ENCODE results near the gene LY6G6F.
A peak's percentile ranks its signal among the peaks of the same experiment; 100 is the strongest.

LY6G6F gene

GRCh38 chr6:31663126-31663960 lies 43.3 kb upstream of the LY6G6F start:
- Histone ChIP-seq H3K27me3 (ENCODE audit: control insufficient read depth in 1 of 2, insufficient read depth in 2 of 2, low read length in 2 of 2) (no peaks in the 10 kb centered on the region), H3K4me3 (ENCODE audit: low read length in 2 of 2) (peak overlapping the region; percentile 83 to 95), H3K9ac (ENCODE audit: low read length in 2 of 2) (peak overlapping the region; percentile 94 to 95), H3K36me3 (ENCODE audit: control insufficient read depth in 2 of 2, insufficient read depth in 2 of 2, low read length in 2 of 2) (peaks cover 10 to 19% of the 10 kb centered on the region in 2 donors), H3K9me3 (ENCODE audit: control insufficient read depth in 2 of 2, low read length in 2 of 2) (no peaks in the 10 kb centered on the region), H3K4me1 (ENCODE audit: control insufficient read depth, insufficient read depth, low read length) (peaks cover 63% of the 10 kb centered on the region), H3K27ac (ENCODE audit: low read length) (peak overlapping the region; percentile 97)

- H3K9ac ChIP-seq (ENCODE audit: low read length in 2 of 2): peak overlapping the region; percentile 94 to 95
- H3K27me3 ChIP-seq (ENCODE audit: control insufficient read depth in 1 of 2, insufficient read depth in 2 of 2, low read length in 2 of 2): no peaks in the 10 kb centered on the region
- no peaks in the 10 kb centered on the region for H3K9me3 ChIP-seq (ENCODE audit: control insufficient read depth in 2 of 2, low read length in 2 of 2)
- peaks cover 18 to 27% of the 10 kb centered on the region in 2 donors for H3K36me3 ChIP-seq (ENCODE audit: control insufficient read depth in 2 of 2, insufficient read depth in 2 of 2, low read length in 2 of 2)
- H3K4me3 ChIP-seq (ENCODE audit: low read length in 2 of 2): peak overlapping the region; percentile 83 to 95
- peaks cover 58% of the 10 kb centered on the region for H3K4me1 ChIP-seq (ENCODE audit: control insufficient read depth, insufficient read depth, low read length)
- H3K27ac ChIP-seq (ENCODE audit: low read length): peak overlapping the region; percentile 97
Measured at GRCh38 chr6:31663961-31664789, 42.5 kb upstream of the LY6G6F start.

GRCh38 chr6:31664790-31665500 lies 41.7 kb upstream of the LY6G6F start, which contains the start of gene GPANK1:
GPANK1 (minus strand) TSS chr6:31664997; CDS start chr6:31664478, 519 bp downstream.
- Histone ChIP-seq H3K4me3 (ENCODE audit: low read length in 2 of 2) (peak within 1 kb of the TSS; percentile 83 to 95), H3K4me1 (ENCODE audit: control insufficient read depth, insufficient read depth, low read length) (peaks cover 50% of the 10 kb centered on the region), H3K27me3 (ENCODE audit: control insufficient read depth in 1 of 2, insufficient read depth in 2 of 2, low read length in 2 of 2) (no peaks in the 10 kb centered on the region), H3K9me3 (ENCODE audit: control insufficient read depth in 2 of 2, low read length in 2 of 2) (no peaks in the 10 kb centered on the region), H3K9ac (ENCODE audit: low read length in 2 of 2) (peak within 1 kb of the TSS; percentile 94 to 95), H3K27ac (ENCODE audit: low read length) (peak within 1 kb of the TSS; percentile 97), H3K36me3 (ENCODE audit: control insufficient read depth in 2 of 2, insufficient read depth in 2 of 2, low read length in 2 of 2) (peaks cover 22 to 34% of the 10 kb centered on the region in 2 donors)

- Histone ChIP-seq H3K4me1 (ENCODE audit: control insufficient read depth, insufficient read depth, low read length) (peaks cover 46% of the 10 kb centered on the region), H3K9ac (ENCODE audit: low read length in 2 of 2) (peak within 1 kb of the TSS; percentile 94 to 95), H3K36me3 (ENCODE audit: control insufficient read depth in 2 of 2, insufficient read depth in 2 of 2, low read length in 2 of 2) (peaks cover 28 to 42% of the 10 kb centered on the region in 2 donors), H3K27me3 (ENCODE audit: control insufficient read depth in 1 of 2, insufficient read depth in 2 of 2, low read length in 2 of 2) (no peaks in the 10 kb centered on the region), H3K9me3 (ENCODE audit: control insufficient read depth in 2 of 2, low read length in 2 of 2) (no peaks in the 10 kb centered on the region), H3K27ac (ENCODE audit: low read length) (peak within 1 kb of the TSS; percentile 97), H3K4me3 (ENCODE audit: low read length in 2 of 2) (peak within 1 kb of the TSS; percentile 93 to 95)
Measured at GRCh38 chr6:31665501-31666336, 40.9 kb upstream of the LY6G6F start, which contains the start of gene CSNK2B. CSNK2B (plus strand) TSS chr6:31666080; CDS start chr6:31666832, 752 bp downstream.

GRCh38 chr6:31666337-31666965 lies 40.2 kb upstream of the LY6G6F start:
- H3K36me3 ChIP-seq (ENCODE audit: control insufficient read depth in 2 of 2, insufficient read depth in 2 of 2, low read length in 2 of 2): peaks cover 34 to 49% of the 10 kb centered on the region in 2 donors
- no peaks in the 10 kb centered on the region for H3K27me3 ChIP-seq (ENCODE audit: control insufficient read depth in 1 of 2, insufficient read depth in 2 of 2, low read length in 2 of 2)
- peaks cover 40% of the 10 kb centered on the region for H3K4me1 ChIP-seq (ENCODE audit: control insufficient read depth, insufficient read depth, low read length)
- H3K9ac ChIP-seq (ENCODE audit: low read length in 2 of 2): peak overlapping the region; percentile 94 to 95
- H3K4me3 ChIP-seq (ENCODE audit: low read length in 2 of 2): peak overlapping the region; percentile 93 to 95
- peak overlapping the region; percentile 97 for H3K27ac ChIP-seq (ENCODE audit: low read length)
- no peaks in the 10 kb centered on the region for H3K9me3 ChIP-seq (ENCODE audit: control insufficient read depth in 2 of 2, low read length in 2 of 2)

GRCh38 chr6:31669676-31670075 lies 37.0 kb upstream of the LY6G6F start, which contains the start of gene LY6G5B:
LY6G5B (plus strand) TSS chr6:31669976; CDS start chr6:31670951, 975 bp downstream.
- peaks cover 47 to 53% of the 10 kb centered on the region in 2 donors for H3K36me3 ChIP-seq (ENCODE audit: control insufficient read depth in 2 of 2, insufficient read depth in 2 of 2, low read length in 2 of 2)
- H3K4me3 ChIP-seq (ENCODE audit: low read length in 2 of 2): no peak within 1 kb of the TSS

GRCh38 chr6:31676322-31676903 lies 30.3 kb upstream of the LY6G6F start:
- Histone ChIP-seq H3K4me3 (ENCODE audit: low read length in 2 of 2) (no peak overlapping the region), H3K27me3 (ENCODE audit: control insufficient read depth in 1 of 2, insufficient read depth in 2 of 2, low read length in 2 of 2) (no peaks in the 10 kb centered on the region), H3K4me1 (ENCODE audit: control insufficient read depth, insufficient read depth, low read length) (peaks cover 14% of the 10 kb centered on the region), H3K36me3 (ENCODE audit: control insufficient read depth in 2 of 2, insufficient read depth in 2 of 2, low read length in 2 of 2) (peaks cover 12 to 13% of the 10 kb centered on the region in 2 donors), H3K9me3 (ENCODE audit: control insufficient read depth in 2 of 2, low read length in 2 of 2) (no peaks in the 10 kb centered on the region), H3K9ac (ENCODE audit: low read length in 2 of 2) (peak overlapping the region; percentile 21 to 25), H3K27ac (ENCODE audit: low read length) (no peak overlapping the region)

More at GRCh38 chr6:31669676-31670075, 37.0 kb upstream of the LY6G6F start, which contains the start of gene LY6G5B:
- Histone ChIP-seq H3K27me3 (ENCODE audit: control insufficient read depth in 1 of 2, insufficient read depth in 2 of 2, low read length in 2 of 2) (no peaks in the 10 kb centered on the region), H3K9me3 (ENCODE audit: control insufficient read depth in 2 of 2, low read length in 2 of 2) (no peaks in the 10 kb centered on the region), H3K9ac (ENCODE audit: low read length in 2 of 2) (no peak within 1 kb of the TSS), H3K27ac (ENCODE audit: low read length) (no peak within 1 kb of the TSS), H3K4me1 (ENCODE audit: control insufficient read depth, insufficient read depth, low read length) (peaks cover 18% of the 10 kb centered on the region)

- Histone ChIP-seq H3K27me3 (ENCODE audit: control insufficient read depth in 1 of 2, insufficient read depth in 2 of 2, low read length in 2 of 2) (no peaks in the 10 kb centered on the region), H3K4me3 (ENCODE audit: low read length in 2 of 2) (no peak overlapping the region), H3K4me1 (ENCODE audit: control insufficient read depth, insufficient read depth, low read length) (peaks cover 17% of the 10 kb centered on the region), H3K9me3 (ENCODE audit: control insufficient read depth in 2 of 2, low read length in 2 of 2) (no peaks in the 10 kb centered on the region), H3K27ac (ENCODE audit: low read length) (no peak overlapping the region), H3K9ac (ENCODE audit: low read length in 2 of 2) (peak overlapping the region; percentile 21 to 25), H3K36me3 (ENCODE audit: control insufficient read depth in 2 of 2, insufficient read depth in 2 of 2, low read length in 2 of 2) (peaks cover 7 to 9% of the 10 kb centered on the region in 2 donors)
Measured at GRCh38 chr6:31676904-31677303, 29.8 kb upstream of the LY6G6F start.

- H3K9me3 ChIP-seq (ENCODE audit: control insufficient read depth in 2 of 2, low read length in 2 of 2): no peaks in the 10 kb centered on the region
- no peak overlapping the region for H3K4me3 ChIP-seq (ENCODE audit: low read length in 2 of 2)
- H3K36me3 ChIP-seq (ENCODE audit: control insufficient read depth in 2 of 2, insufficient read depth in 2 of 2, low read length in 2 of 2): peaks cover 2 to 3% of the 10 kb centered on the region in 2 donors
- H3K27ac ChIP-seq (ENCODE audit: low read length): no peak overlapping the region
- H3K4me1 ChIP-seq (ENCODE audit: control insufficient read depth, insufficient read depth, low read length): peaks cover 17% of the 10 kb centered on the region
- H3K9ac ChIP-seq (ENCODE audit: low read length in 2 of 2): no peak overlapping the region
- no peaks in the 10 kb centered on the region for H3K27me3 ChIP-seq (ENCODE audit: control insufficient read depth in 1 of 2, insufficient read depth in 2 of 2, low read length in 2 of 2)
Measured at GRCh38 chr6:31677955-31678354, 28.7 kb upstream of the LY6G6F start.

Measured in stomach smooth muscle (tissue), 2 donors.